ENCODE data around the gene MAFG. TPM values are rescaled to one million over a fixed set of nuclear protein-coding genes. Genes with fewer than 3 reads are reported as not detected.

The MAFG gene
- total and polyA plus RNA-seq, 9 of the 15 experiments (the other 6 are each of a cell fraction or from before 2014, with no cell fraction given): 1.1 to 58.1 (median 24.9) TPM

- TF ChIP-seq, protein P1, sequence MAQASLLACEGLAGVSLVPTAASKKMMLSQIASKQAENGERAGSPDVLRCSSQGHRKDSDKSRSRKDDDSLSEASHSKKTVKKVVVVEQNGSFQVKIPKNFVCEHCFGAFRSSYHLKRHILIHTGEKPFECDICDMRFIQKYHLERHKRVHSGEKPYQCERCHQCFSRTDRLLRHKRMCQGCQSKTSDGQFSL (CRISPR knock-in tag; IDR thresholded peaks at IDR 0.05): no peak
- TF ChIP-seq, protein P1 (tag; IDR thresholded peaks at IDR 0.05): 0 out of 4 replicates have a peak, but pooled peaks of 1 of the 2 experiments have one; percentile 20
- no peak for TF ChIP-seq HDAC8 (tag; IDR thresholded peaks at IDR 0.05)
- no peak for TF ChIP-seq PRPF4 (IDR thresholded peaks at IDR 0.05; ENCODE audit: insufficient read depth, low read depth, low read length, poor library complexity, severe bottlenecking)
- TF ChIP-seq TCFL5 (CRISPR knock-in tag; conservative IDR thresholded peaks at IDR 0.05): no peak
- TF ChIP-seq E2F6 (IDR thresholded peaks at IDR 0.05; ENCODE audit: borderline replicate concordance in 1 of 2, extremely low read depth in 1 of 2, insufficient read depth in 1 of 2, insufficient read length in 1 of 2, low read depth in 1 of 2, low read length in 1 of 2, poor library complexity in 1 of 2, severe bottlenecking in 1 of 2): peak in 1 of 2 experiments; percentile 59
- TF ChIP-seq ZNF780A (CRISPR knock-in tag; IDR thresholded peaks at IDR 0.05): no peak
- no peak for TF ChIP-seq KAT2B (IDR thresholded peaks at IDR 0.05; ENCODE audit: low read depth, low read length)
- no peak for TF ChIP-seq SMARCB1 (IDR thresholded peaks at IDR 0.05; ENCODE audit: insufficient read length, low read depth)
- no peak for TF ChIP-seq IRF2 (CRISPR knock-in tag; IDR thresholded peaks at IDR 0.05)
- no peak for TF ChIP-seq E2F8 (IDR thresholded peaks at IDR 0.05; ENCODE audit: low read depth, partially characterized antibody)
- TF ChIP-seq MEIS2 (IDR thresholded peaks at IDR 0.05; ENCODE audit: partially characterized antibody): no peak
- TF ChIP-seq, protein P2, sequence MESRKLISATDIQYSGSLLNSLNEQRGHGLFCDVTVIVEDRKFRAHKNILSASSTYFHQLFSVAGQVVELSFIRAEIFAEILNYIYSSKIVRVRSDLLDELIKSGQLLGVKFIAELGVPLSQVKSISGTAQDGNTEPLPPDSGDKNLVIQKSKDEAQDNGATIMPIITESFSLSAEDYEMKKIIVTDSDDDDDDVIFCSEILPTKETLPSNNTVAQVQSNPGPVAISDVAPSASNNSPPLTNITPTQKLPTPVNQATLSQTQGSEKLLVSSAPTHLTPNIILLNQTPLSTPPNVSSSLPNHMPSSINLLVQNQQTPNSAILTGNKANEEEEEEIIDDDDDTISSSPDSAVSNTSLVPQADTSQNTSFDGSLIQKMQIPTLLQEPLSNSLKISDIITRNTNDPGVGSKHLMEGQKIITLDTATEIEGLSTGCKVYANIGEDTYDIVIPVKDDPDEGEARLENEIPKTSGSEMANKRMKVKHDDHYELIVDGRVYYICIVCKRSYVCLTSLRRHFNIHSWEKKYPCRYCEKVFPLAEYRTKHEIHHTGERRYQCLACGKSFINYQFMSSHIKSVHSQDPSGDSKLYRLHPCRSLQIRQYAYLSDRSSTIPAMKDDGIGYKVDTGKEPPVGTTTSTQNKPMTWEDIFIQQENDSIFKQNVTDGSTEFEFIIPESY (CRISPR knock-in tag; IDR thresholded peaks at IDR 0.05): peak; percentile 84; the same call in 1 of the 2 replicates
- 0 out of 2 replicates have a peak, but pooled peaks have one; percentile 1 for TF ChIP-seq GABPB1 (CRISPR knock-in tag; IDR thresholded peaks at IDR 0.05)
- TF ChIP-seq FOXJ2 (tag; IDR thresholded peaks at IDR 0.05): no peak
- no peak for TF ChIP-seq EP400 (IDR thresholded peaks at IDR 0.05)
- no peak for TF ChIP-seq MBD1 (CRISPR knock-in tag; IDR thresholded peaks at IDR 0.05)
Observed at GRCh38 chr17:81868674-81869220, 58.8 kb downstream of the MAFG start (continued).
